ENCODE data around the gene XIST. TPM values are rescaled to one million over a fixed set of nuclear protein-coding genes. Genes with fewer than 3 reads are reported as not detected.
"Not testable (repeated sequence)": the region's sequence is repeated elsewhere in the genome, so short reads cannot be mapped to it uniquely, and the experiment has no call there.

The XIST gene
- total and polyA plus RNA-seq, 2 of the 8 experiments (the other 6 are each of a cell fraction or from before 2014, with no cell fraction given) = 0.06 to 0.19 TPM

DNA sequence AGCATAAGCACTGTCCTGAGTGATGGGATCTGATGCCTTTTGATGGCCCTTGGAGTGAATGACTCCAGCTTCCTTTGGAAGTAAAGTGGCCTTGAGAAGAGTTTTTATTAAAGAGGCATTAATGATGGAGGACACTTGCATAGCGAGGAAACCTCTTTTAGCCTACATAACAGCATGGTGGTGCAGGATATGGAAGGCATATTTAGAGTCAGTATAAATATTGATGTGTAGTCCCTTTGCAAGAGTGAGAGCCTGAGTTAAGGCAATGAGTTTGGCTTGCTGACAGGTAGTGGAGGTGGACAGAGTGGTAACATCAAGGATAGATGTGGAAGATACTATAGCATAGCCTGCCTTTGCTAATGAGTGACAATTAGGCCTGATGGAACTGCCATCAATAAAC lies 48.4 kb downstream of the XIST start:
- H3K36me3 ChIP-seq (ENCODE audit: control insufficient read depth in 2 of 4, insufficient read depth in 4 of 4, low read length in 3 of 4); H2BK5ac ChIP-seq (ENCODE audit: low read depth, low read length); H3K23me2 ChIP-seq (ENCODE audit: low read depth, low read length); H3K27ac ChIP-seq (ENCODE audit: low read depth, low read length); H3K79me2 ChIP-seq (ENCODE audit: control insufficient read depth in 1 of 2, insufficient read depth in 2 of 2, low read length in 2 of 2); H3K9ac ChIP-seq (replicated peaks in 1 of 4; ENCODE audit: extremely low read depth in 1 of 4, low read depth in 3 of 4, low read length in 3 of 4); H4K91ac ChIP-seq (replicated peaks; ENCODE audit: insufficient read length, low read length); H3K27me3 ChIP-seq (replicated peaks in 1 of 4; ENCODE audit: control insufficient read depth in 3 of 4, extremely low read depth in 1 of 4, insufficient read depth in 3 of 4, low read length in 3 of 4); H2BK20ac ChIP-seq (ENCODE audit: low read length); H3K4me3 ChIP-seq (ENCODE audit: extremely low read depth in 1 of 4, insufficient read depth in 2 of 4, low read depth in 3 of 4, low read length in 4 of 4); H3K4me1 ChIP-seq (replicated peaks in 1 of 4; ENCODE audit: control insufficient read depth in 3 of 4, insufficient read depth in 4 of 4, low read length in 3 of 4); H3K23ac ChIP-seq (ENCODE audit: insufficient read length); H2BK120ac ChIP-seq (replicated peaks; ENCODE audit: low read depth, low read length); DNase-seq (ENCODE audit: low read depth in 1 of 2, low spot score in 2 of 2); POLR2A ChIA-PET (ENCODE audit: partially characterized antibody); H4K5ac ChIP-seq (ENCODE audit: insufficient read length, low read depth, low read length); H2BK12ac ChIP-seq (ENCODE audit: low read depth, low read length); H2AFZ ChIP-seq (ENCODE audit: low read length); H3K18ac ChIP-seq (ENCODE audit: extremely low read depth, low read length); H4K8ac ChIP-seq (ENCODE audit: extremely low read depth, insufficient read depth, low read length); FAIRE-seq; H3K9me3 ChIP-seq (ENCODE audit: insufficient read depth in 2 of 2, low read depth in 1 of 2, low read length in 1 of 2); CTCF ChIA-PET (ENCODE audit: partially characterized antibody); H4K20me1 ChIP-seq (replicated peaks in 1 of 2; ENCODE audit: control insufficient read depth in 1 of 2, insufficient read depth in 2 of 2, low read length in 2 of 2); H2AK5ac ChIP-seq (ENCODE audit: low read depth, low read length); H3K4ac ChIP-seq (replicated peaks; ENCODE audit: insufficient read length, low read depth, low read length); H3K79me1 ChIP-seq (ENCODE audit: low read depth, low read length); H3K56ac ChIP-seq (replicated peaks; ENCODE audit: insufficient read length, low read depth, low read length); H3K4me2 ChIP-seq (ENCODE audit: insufficient read depth in 1 of 2, low read depth in 2 of 2, low read length in 2 of 2); H3K14ac ChIP-seq (ENCODE audit: insufficient read length); H2BK15ac ChIP-seq (ENCODE audit: low read length): not testable (repeated sequence)
- 90% methylated on average over 1 of the region's 1 CpG; no CpG with 5 or more reads in 1 of the 2 experiments for WGBS, 2 experiments (ENCODE audit: extremely low coverage in 1 of 2, insufficient coverage in 1 of 2, insufficient read length in 1 of 2, insufficient replicate concordance in 2 of 2, low coverage in 1 of 2, low lambda C conversion rate in 2 of 2, missing lambda C conversion rate in 1 of 2)
